NT2/D1 (cell line): Measurements from ENCODE around the gene CDH13.

Experiments used
- DNase-seq: peaks from one replicate; pipeline ENCODE4 v3.0.0-alpha.2; 2011; ENCODE audit warnings: low read depth, low spot score
- H3K27me3 ChIP-seq: 2 replicates; pipeline ENCODE4 v1.6.0; 2011; ENCODE audit warnings: mild to moderate bottlenecking; ENCODE audit not compliant: insufficient read length, insufficient read depth
- H3K36me3 ChIP-seq: 2 replicates; pipeline ENCODE4 v1.6.1; 2011; ENCODE audit warnings: mild to moderate bottlenecking, low read length, mixed read lengths; ENCODE audit not compliant: insufficient read depth, insufficient read length
- H3K4me1 ChIP-seq: 2 replicates; pipeline ENCODE4 v1.5.1; 2011; ENCODE audit not compliant: insufficient read depth, insufficient read length
- H3K4me3 ChIP-seq: 2 replicates; pipeline ENCODE4 v1.5.1; 2011; ENCODE audit warnings: low read depth; ENCODE audit not compliant: insufficient read length
- H3K9ac ChIP-seq: 2 replicates; pipeline ENCODE4 v1.6.0; 2011; ENCODE audit warnings: low read depth; ENCODE audit not compliant: insufficient read length
- H3K9me3 ChIP-seq: 2 replicates; pipeline ENCODE4 v1.5.1; 2011; ENCODE audit warnings: mild to moderate bottlenecking, low read length; ENCODE audit not compliant: insufficient read depth
- SUZ12 ChIP-seq: IDR thresholded peaks from 2 replicates; pipeline ENCODE4 v1.6.1; 2011; ENCODE audit not compliant: insufficient read length, insufficient read depth; ENCODE audit errors: extremely low read depth
- YY1 ChIP-seq: IDR thresholded peaks from 2 replicates; pipeline ENCODE4 v1.6.1; 2011; ENCODE audit not compliant: insufficient read length, insufficient read depth
- ZNF274 ChIP-seq: IDR thresholded peaks from 2 replicates; pipeline ENCODE4 v1.6.1; 2011; ENCODE audit warnings: mild to moderate bottlenecking, low read depth, low read length

CDH13 gene

DNA sequence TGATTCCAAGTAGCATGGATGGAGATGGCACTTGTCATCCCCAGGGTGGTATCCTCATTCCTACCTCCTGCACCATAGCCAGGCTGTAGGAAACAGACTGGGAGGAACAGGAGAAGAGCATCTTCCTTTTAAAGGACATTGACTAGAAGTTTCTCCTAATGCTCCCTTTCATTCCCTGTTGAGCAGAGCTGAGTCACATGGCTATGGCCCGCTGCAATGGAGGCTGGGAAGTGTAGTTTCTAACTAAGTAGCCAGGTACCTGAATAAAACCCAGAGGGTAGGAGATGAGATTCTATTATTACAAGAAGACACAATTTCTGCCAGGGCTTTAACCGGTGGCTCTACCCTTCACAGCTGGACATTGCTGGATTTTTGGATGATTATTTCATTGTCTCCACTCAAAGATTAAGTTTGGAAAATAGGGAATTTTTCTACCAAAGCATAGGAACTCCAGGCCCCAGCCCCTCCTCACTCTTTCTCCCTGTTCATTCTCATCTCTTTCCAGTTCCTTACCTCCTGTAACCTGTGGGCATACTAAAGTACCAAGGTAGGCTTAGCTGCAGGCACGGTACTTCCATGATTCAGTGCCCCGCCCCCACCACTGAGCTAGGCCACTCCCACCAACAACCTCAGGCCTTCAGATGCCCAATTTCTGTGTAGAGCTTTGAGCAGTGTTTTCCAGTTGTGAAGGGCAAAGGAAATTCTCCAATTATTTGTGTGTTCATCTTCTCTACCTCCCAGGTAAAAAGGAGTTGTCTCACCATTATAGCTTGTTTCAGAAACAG is 378.3 kb downstream of the CDH13 start:
- Histone ChIP-seq H3K4me1 (no peaks in the 10 kb centered on the region), H3K27me3 (no peaks in the 10 kb centered on the region), H3K36me3 (no peaks in the 10 kb centered on the region), H3K9me3 (no peaks in the 10 kb centered on the region), H3K4me3 (no peak overlapping the region), H3K9ac (no peak overlapping the region)
- TF ChIP-seq SUZ12 (no peak), YY1 (no peak), ZNF274 (no peak)
- DNase-seq: no peak

DNA sequence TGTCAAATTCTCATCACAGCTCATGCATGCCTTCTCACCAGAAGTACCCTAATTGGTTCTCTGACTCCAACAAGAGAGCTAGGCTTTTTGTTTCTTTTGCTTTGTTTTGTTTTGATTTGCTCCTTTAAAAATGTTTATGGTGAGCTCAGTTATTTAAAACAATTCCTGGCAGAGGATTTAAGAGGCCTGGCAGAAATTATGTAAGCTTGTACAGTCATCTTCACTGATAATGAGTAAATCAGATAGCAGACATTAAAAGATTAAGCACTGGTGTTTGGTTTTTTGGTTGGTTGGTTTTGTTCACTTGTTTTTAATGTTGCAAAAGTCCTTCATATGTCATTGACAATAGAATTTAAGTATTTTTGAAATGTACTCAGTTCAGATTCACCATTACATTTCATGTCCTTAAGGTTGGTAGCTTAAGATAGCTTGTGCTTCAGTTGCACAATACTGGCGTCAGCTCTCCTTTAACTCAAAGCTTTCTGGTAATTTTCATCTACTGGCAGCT is 378.9 kb downstream of the CDH13 start:
- Histone ChIP-seq H3K36me3 (no peaks in the 10 kb centered on the region), H3K9me3 (no peaks in the 10 kb centered on the region), H3K9ac (no peak overlapping the region), H3K4me1 (no peaks in the 10 kb centered on the region), H3K4me3 (no peak overlapping the region), H3K27me3 (no peaks in the 10 kb centered on the region)
- TF ChIP-seq ZNF274 (no peak), YY1 (no peak), SUZ12 (no peak)
- DNase-seq: no peak

DNA sequence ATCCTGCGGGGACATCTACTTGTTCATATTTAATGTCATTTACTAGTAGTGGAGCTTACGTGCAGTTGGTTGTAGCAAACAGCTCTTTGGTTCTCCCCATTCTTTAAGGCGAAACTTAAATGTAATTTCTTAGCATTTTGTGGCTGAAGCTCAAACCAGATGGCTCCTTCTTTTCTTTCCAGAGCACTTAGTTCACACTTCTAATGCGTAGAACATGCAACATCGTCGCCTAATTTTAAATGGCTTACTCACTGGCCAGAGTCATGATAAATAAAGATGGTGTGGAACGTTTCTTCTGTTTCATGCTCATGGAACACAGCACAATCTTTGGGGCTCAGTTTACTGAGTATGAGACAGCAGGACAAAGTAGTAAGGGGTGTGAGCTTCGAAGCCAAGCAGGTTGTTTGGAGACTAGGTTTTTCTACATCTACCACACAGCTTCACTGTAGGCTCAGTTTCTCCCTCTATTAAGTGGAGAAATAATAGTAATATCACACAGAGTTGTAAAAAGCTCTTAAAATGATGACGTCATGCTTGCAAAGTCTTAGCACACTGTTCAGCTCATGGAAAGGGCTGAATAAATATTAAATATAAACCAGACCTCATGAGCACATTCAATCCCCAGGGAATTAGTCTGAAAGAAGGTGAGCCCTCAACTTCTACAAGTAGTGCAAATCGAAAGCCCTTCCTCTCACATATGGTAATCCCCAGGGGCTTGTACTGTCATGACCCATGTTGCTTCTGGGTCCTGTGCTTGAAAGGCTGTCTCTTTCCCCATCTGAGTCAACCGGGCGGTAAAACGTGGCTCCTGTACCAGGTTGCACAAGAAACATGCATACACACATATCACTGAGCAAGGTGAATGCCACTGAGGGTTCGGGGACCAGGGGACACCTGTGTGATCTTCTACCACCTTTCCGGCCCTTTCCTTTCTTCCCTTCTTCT is 384.3 kb downstream of the CDH13 start:
- Histone ChIP-seq H3K27me3 (no peaks in the 10 kb centered on the region), H3K9me3 (no peaks in the 10 kb centered on the region), H3K4me3 (no peak overlapping the region), H3K36me3 (no peaks in the 10 kb centered on the region), H3K4me1 (no peaks in the 10 kb centered on the region), H3K9ac (no peak overlapping the region)
- DNase-seq: no peak
- no peak for TF ChIP-seq YY1
- no peak for TF ChIP-seq ZNF274
- TF ChIP-seq SUZ12: no peak

DNA sequence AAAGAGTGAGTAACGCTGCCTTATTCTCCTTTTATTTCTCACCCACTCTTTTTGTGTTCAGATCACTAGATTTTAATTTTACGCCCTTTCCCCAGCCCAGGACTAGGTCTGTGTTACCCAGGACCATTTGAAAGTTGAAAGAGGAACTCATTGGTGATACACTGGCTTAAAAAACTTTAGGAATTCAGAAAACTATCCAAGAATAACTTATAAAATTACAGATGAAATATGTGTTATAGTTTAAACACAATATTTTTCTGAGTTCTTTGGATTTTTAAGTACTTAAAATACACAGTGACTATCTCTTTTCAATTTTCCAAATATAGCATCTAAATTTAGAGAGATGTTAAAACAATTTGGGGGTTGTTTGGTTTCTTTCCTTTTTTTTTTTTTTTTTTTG is 385.2 kb downstream of the CDH13 start:
- Histone ChIP-seq H3K27me3 (no peaks in the 10 kb centered on the region), H3K36me3 (no peaks in the 10 kb centered on the region), H3K4me1 (no peaks in the 10 kb centered on the region), H3K9me3 (no peaks in the 10 kb centered on the region), H3K9ac (no peak overlapping the region), H3K4me3 (no peak overlapping the region)
- no peak for DNase-seq
- TF ChIP-seq ZNF274 (no peak), SUZ12 (no peak), YY1 (no peak)

DNA sequence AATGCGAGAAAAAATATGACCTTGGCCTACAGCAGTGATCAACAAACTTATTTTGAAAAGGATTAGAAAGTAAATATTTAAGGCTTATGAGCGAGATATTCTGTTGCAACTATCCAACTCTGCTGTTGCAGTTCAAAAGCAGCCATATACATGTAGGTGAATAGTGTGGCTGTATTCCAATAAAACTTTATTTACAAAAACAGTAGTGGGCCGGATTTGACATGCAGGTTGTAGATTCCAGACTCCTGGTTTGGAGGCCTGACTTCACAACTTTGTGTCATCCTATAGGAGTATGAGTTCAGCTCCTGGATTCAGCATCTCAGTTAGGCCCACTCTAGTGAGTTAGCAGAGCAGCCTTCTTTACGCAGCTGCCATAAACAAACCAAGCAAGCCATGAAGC is 386.3 kb downstream of the CDH13 start:
- TF ChIP-seq SUZ12 (no peak), YY1 (no peak), ZNF274 (no peak)
- Histone ChIP-seq H3K9me3 (no peaks in the 10 kb centered on the region), H3K4me3 (no peak overlapping the region), H3K9ac (no peak overlapping the region), H3K36me3 (no peaks in the 10 kb centered on the region), H3K27me3 (no peaks in the 10 kb centered on the region), H3K4me1 (no peaks in the 10 kb centered on the region)
- no peak for DNase-seq

DNA sequence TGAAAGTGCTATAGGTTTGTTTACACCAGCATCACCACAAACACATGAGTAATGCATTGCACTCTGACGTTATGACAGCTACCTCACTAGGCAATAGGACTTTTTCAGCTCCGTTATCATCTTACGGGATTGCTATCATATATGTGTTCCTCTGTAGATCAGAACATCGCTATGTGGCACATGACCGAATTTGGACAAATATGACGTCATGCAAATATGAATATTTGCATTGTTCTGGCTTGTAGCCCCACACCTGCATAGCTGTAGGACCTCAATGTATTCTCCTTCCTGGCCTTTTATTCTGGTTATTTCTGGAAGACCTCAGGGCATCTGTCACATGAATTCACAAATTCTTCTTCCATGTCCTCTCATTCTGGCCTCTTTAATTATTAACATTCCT is 393.2 kb downstream of the CDH13 start:
- H3K4me1 ChIP-seq: no peaks in the 10 kb centered on the region
- no peak overlapping the region for H3K4me3 ChIP-seq
- H3K9me3 ChIP-seq: no peaks in the 10 kb centered on the region
- H3K9ac ChIP-seq: no peak overlapping the region
- H3K36me3 ChIP-seq: no peaks in the 10 kb centered on the region
- no peaks in the 10 kb centered on the region for H3K27me3 ChIP-seq
- DNase-seq: no peak
- TF ChIP-seq YY1 (no peak), ZNF274 (no peak), SUZ12 (no peak)

DNA sequence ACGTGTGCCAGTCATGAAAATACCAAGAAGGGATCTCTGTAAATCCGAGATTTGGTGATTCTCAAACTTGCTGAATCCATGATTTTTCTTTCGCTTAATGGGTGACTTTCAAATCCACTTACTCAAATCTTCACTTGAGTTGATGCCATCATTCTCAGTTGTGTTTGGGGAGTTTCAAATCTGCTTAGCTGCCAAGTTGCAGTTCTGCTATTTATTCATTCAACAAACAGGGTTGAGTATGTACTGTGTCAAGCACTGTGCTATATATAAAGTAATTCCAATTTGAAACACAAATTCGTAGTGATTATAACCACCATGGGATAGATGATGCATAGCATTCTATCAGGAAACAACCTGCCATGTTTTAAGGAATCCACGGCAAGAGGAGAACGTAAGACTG is 394.3 kb downstream of the CDH13 start:
- H3K9me3 ChIP-seq: no peaks in the 10 kb centered on the region
- no peaks in the 10 kb centered on the region for H3K27me3 ChIP-seq
- H3K9ac ChIP-seq: no peak overlapping the region
- no peak overlapping the region for H3K4me3 ChIP-seq
- H3K36me3 ChIP-seq: no peaks in the 10 kb centered on the region
- no peak for DNase-seq
- H3K4me1 ChIP-seq: no peaks in the 10 kb centered on the region
- no peak for TF ChIP-seq SUZ12
- TF ChIP-seq ZNF274: no peak
- no peak for TF ChIP-seq YY1
